PC-3 (cell line): ENCODE data around the gene CSF1R. TPM values are rescaled to one million over a fixed set of nuclear protein-coding genes. Genes with fewer than 3 reads are reported as not detected.

ENCODE experiments used
- ATAC-seq: fragments of 200-7000 bp; cut with Tn5 transposase; 2 replicates; pipeline ENCODE4 v1.9.1; 2020; ENCODE audit warnings: mild to moderate bottlenecking, moderate library complexity
- BruUV-seq: library from RNA; stranded (reverse); fragments of 400-500 nt; replicated peaks from 2 replicates; lab custom pipeline; 2021; lab: Mats Ljungman, UMichigan
- CTCF ChIA-PET: fragments of 300-600 bp; sonication (Branson Sonifier 250); formaldehyde crosslinking; loops from one replicate; lab custom pipeline; 2022; ENCODE audit warnings: antibody characterized with exemption; lab: Charles Lee
- POLR2A ChIA-PET: fragments of 300-600 bp; sonication (Branson Sonifier 250); formaldehyde crosslinking; loops from one replicate; lab custom pipeline; 2022; ENCODE audit warnings: antibody characterized with exemption; ENCODE audit not compliant: unreplicated experiment; lab: Charles Lee
- DNase-seq: peaks from one replicate; pipeline ENCODE4 v3.0.0-alpha.2; 2015
- H2AFZ ChIP-seq: fragments of 300-600 bp; sonication (generic); 2 replicates; pipeline ENCODE4 v1.6.0; 2016; ENCODE audit warnings: antibody characterized with exemption, low read length
- H3F3A ChIP-seq: fragments of 300-600 bp; sonication (generic); one replicate; pipeline ENCODE4 v1.6.0; 2017; ENCODE audit warnings: antibody characterized with exemption, low read length, control low read depth, mild to moderate bottlenecking; ENCODE audit not compliant: unreplicated experiment
- H3K27ac ChIP-seq: fragments of 300-600 bp; sonication (generic); 2 replicates; pipeline ENCODE4 v1.5.1; 2016; ENCODE audit warnings: mild to moderate bottlenecking, low read length
- H3K27me3 ChIP-seq: fragments of 300-600 bp; sonication (generic); 2 replicates; pipeline ENCODE4 v1.6.1; 2016; ENCODE audit warnings: low read length, mixed read lengths
- H3K36me3 ChIP-seq: fragments of 300-600 bp; sonication (generic); 2 replicates; pipeline ENCODE4 v1.6.1; 2016; ENCODE audit warnings: low read depth, mixed run types, low read length, mixed read lengths
- H3K4me1 ChIP-seq: fragments of 300-600 bp; sonication (generic); 2 replicates; pipeline ENCODE4 v1.5.1; 2016; ENCODE audit warnings: low read length; ENCODE audit not compliant: insufficient read depth
- H3K4me2 ChIP-seq: fragments of 300-600 bp; sonication (generic); 2 replicates; pipeline ENCODE4 v1.6.0; 2016; ENCODE audit warnings: low read length
- H3K4me3 ChIP-seq: fragments of 300-600 bp; sonication (generic); 2 replicates; pipeline ENCODE4 v1.5.1; 2016; ENCODE audit warnings: mild to moderate bottlenecking, low read length, mixed read lengths
- H3K79me2 ChIP-seq: fragments of 300-600 bp; sonication (generic); 2 replicates; pipeline ENCODE4 v1.6.1; 2017; ENCODE audit warnings: low read length, mixed read lengths
- H3K9ac ChIP-seq: fragments of 300-600 bp; sonication (generic); 2 replicates; pipeline ENCODE4 v1.6.0; 2016; ENCODE audit warnings: mild to moderate bottlenecking, low read length
- H3K9me2 ChIP-seq: fragments of 300-600 bp; sonication (generic); replicated peaks from 2 replicates; pipeline ENCODE4 v1.6.1; 2016; ENCODE audit warnings: mixed run types, low read length, mixed read lengths
- H3K9me3 ChIP-seq: fragments of 300-600 bp; sonication (generic); 2 replicates; pipeline ENCODE4 v1.6.1; 2016; ENCODE audit warnings: low read length, mixed read lengths
- H4K20me1 ChIP-seq: fragments of 300-600 bp; sonication (generic); 2 replicates; pipeline ENCODE4 v1.6.1; 2016; ENCODE audit warnings: low read length, mixed read lengths
- EZH2 ChIP-seq: fragments of 300-600 bp; sonication (generic); IDR thresholded peaks from one replicate; pipeline ENCODE4 v1.6.1; 2017; ENCODE audit warnings: antibody characterized with exemption, mild to moderate bottlenecking, low read length; ENCODE audit not compliant: unreplicated experiment
- EZH2phosphoT487 ChIP-seq: fragments of 300-600 bp; sonication (generic); IDR thresholded peaks from 2 replicates; pipeline ENCODE4 v1.6.1; 2018; ENCODE audit warnings: mild to moderate bottlenecking, antibody characterized with exemption, low read length, borderline replicate concordance
- intact Hi-C: fragments of 100-400 bp; cut with micrococcal nuclease; formaldehyde crosslinking; loops from 2 replicates; pipeline ENCODE4 v1.9.0; 2023
- total RNA-seq: library from RNA; depleted of rRNA; stranded (reverse); fragments of >200 nt; gene quantifications from 2 replicates; pipeline ENCODE4 v1.2.3, GENCODE V29; 2014
- TF ChIP-seq, protein P1 (sequence below): fragments of 300-600 bp; sonication (generic); conservative IDR thresholded peaks from 2 replicates; pipeline ENCODE4 v1.5.1; 2017; ENCODE audit warnings: antibody characterized with exemption, low read depth, mild to moderate bottlenecking, low read length

Gene CSF1R
- total RNA-seq, 1 experiment from 2014 or later: not detected

GRCh38 chr5:150075233-150075632, 11.1 kb downstream of the CSF1R start:
- H3K4me3 ChIP-seq: no peak overlapping the region
- H2AFZ ChIP-seq: no peak overlapping the region
- TF ChIP-seq EZH2 (no peak), EZH2phosphoT487 (no peak)
- TF ChIP-seq, protein P1, sequence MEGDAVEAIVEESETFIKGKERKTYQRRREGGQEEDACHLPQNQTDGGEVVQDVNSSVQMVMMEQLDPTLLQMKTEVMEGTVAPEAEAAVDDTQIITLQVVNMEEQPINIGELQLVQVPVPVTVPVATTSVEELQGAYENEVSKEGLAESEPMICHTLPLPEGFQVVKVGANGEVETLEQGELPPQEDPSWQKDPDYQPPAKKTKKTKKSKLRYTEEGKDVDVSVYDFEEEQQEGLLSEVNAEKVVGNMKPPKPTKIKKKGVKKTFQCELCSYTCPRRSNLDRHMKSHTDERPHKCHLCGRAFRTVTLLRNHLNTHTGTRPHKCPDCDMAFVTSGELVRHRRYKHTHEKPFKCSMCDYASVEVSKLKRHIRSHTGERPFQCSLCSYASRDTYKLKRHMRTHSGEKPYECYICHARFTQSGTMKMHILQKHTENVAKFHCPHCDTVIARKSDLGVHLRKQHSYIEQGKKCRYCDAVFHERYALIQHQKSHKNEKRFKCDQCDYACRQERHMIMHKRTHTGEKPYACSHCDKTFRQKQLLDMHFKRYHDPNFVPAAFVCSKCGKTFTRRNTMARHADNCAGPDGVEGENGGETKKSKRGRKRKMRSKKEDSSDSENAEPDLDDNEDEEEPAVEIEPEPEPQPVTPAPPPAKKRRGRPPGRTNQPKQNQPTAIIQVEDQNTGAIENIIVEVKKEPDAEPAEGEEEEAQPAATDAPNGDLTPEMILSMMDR: no peak
- no peaks in the 10 kb centered on the region for H3K4me1 ChIP-seq
- BruUV-seq: no TSS peak
- H4K20me1 ChIP-seq: no peaks in the 10 kb centered on the region
- H3K36me3 ChIP-seq: no peaks in the 10 kb centered on the region
- CTCF ChIA-PET: no interaction called here
- DNase-seq (no peak), ATAC-seq (no peak)
- H3K9ac ChIP-seq: no peak overlapping the region
- H3K27ac ChIP-seq: no peak overlapping the region
- no peaks in the 10 kb centered on the region for H3F3A ChIP-seq
- H3K79me2 ChIP-seq: no peaks in the 10 kb centered on the region
- POLR2A ChIA-PET: no interaction called here
- intact Hi-C loops: no loop called here
- no peaks in the 10 kb centered on the region for H3K9me2 ChIP-seq
- no peaks in the 10 kb centered on the region for H3K9me3 ChIP-seq
- H3K4me2 ChIP-seq: no peak overlapping the region
- H3K27me3 ChIP-seq: peaks cover 32% of the 10 kb centered on the region

DNA sequence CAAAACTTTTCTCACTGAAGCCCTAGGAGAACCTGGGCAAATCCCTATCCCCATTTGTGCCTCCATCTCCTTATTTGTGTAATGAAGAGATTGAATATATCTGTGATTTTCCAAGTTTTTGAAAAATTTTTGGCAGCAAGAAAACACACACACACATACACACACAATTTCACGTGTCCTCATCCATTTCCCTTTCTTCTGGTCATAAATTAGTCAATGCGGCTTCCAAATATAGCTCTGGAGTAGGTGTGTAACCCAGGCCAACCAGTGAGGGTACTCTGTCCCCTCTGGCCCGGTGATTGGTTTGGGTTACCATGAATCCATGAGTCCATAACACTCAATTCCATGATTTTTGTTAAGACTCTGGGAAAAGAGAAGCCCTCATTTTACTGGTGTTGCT, 12.7 kb downstream of the CSF1R start:
- ATAC-seq: no peak
- ChIA-PET POLR2A (no interaction called here), CTCF (no interaction called here)
- Histone ChIP-seq H3K9ac (no peak overlapping the region), H3K36me3 (no peaks in the 10 kb centered on the region), H3K4me1 (no peaks in the 10 kb centered on the region), H3K79me2 (no peaks in the 10 kb centered on the region), H3K4me3 (no peak overlapping the region), H2AFZ (no peak overlapping the region), H3K4me2 (no peak overlapping the region), H3K9me2 (no peaks in the 10 kb centered on the region), H3K27me3 (peaks cover 32% of the 10 kb centered on the region), H3K27ac (no peak overlapping the region), H4K20me1 (no peaks in the 10 kb centered on the region), H3F3A (no peaks in the 10 kb centered on the region), H3K9me3 (no peaks in the 10 kb centered on the region)
- intact Hi-C loops: no loop called here
- no peak for TF ChIP-seq EZH2phosphoT487
- no TSS peak for BruUV-seq
- DNase-seq: no peak

GRCh38 chr5:150073086-150073625, 13.2 kb downstream of the CSF1R start:
- Histone ChIP-seq H3K4me3 (no peak overlapping the region), H3F3A (no peaks in the 10 kb centered on the region), H3K9me2 (no peaks in the 10 kb centered on the region), H3K4me1 (no peaks in the 10 kb centered on the region), H3K36me3 (no peaks in the 10 kb centered on the region), H3K27me3 (peaks cover 32% of the 10 kb centered on the region), H3K27ac (no peak overlapping the region), H3K9me3 (no peaks in the 10 kb centered on the region), H3K79me2 (no peaks in the 10 kb centered on the region), H3K9ac (no peak overlapping the region), H2AFZ (no peak overlapping the region), H3K4me2 (no peak overlapping the region), H4K20me1 (no peaks in the 10 kb centered on the region)
- TF ChIP-seq, protein P1: no peak
- TF ChIP-seq EZH2phosphoT487 (no peak), EZH2 (no peak)
- CTCF ChIA-PET: no interaction called here
- DNase-seq (no peak), ATAC-seq (no peak)
- intact Hi-C loops: no loop called here
- BruUV-seq: no TSS peak
- POLR2A ChIA-PET: no interaction called here
